Activated CD8-positive, alpha-beta memory T cell treated with anti-CD3 and anti-CD28 coated beads, Interleukin-2, amount 50 U/mL, for 24 hours (primary cell): ENCODE measurements around the gene TRIM56.
"Not testable (repeated sequence)": the region's sequence is repeated elsewhere in the genome, so short reads cannot be mapped to it uniquely, and the experiment has no call there.

Experiments
- DNase-seq: peaks from one replicate; pipeline ENCODE4 v3.0.0-alpha.2; 2020; ENCODE audit errors: extremely low read depth

The TRIM56 gene

GRCh38 chr7:101113836-101114235 lies 28.6 kb downstream of the TRIM56 start:
- DNase-seq, result no peak

DNA sequence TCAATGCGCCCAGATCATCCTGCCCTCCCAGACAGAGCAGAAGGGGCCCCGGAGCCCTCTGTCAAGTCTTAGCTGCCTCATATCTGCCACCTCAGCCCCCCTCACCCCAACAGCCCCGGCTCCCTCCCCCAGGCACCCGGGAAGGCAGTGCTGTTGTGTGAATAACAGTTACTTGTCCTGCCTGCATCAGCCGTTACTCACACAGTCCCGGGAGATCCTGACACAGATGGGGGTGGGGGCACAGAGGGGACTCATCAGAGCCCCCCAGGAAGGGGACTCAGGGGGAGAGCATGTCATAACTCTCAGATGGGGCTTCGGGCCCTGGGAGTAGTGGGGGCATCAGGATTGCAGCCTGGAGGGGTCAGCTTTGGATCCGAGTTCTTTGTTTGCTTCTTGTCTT lies 29.2 kb downstream of the TRIM56 start:
- no peak for DNase-seq

DNA sequence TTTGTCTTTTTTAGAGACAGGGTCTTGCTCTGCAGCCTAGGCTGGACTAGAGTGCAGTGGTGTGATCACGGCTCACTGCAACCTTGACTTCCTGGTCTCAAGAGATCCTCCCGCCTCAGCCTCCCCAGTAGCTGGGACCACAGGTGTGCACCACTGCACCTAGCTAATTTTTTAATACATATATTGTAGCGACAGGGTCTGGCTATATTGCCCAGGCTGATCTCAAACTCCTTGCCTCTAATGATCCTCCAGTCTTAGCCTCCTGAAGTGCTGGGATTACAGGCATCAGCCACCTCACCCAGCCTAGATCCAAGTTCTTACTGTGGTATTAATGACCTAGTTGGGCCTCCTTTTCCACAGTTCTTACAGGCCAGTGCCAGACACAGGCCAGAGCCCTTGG lies 29.9 kb downstream of the TRIM56 start:
- no peak for DNase-seq

- no peak for DNase-seq
Measured at GRCh38 chr7:101116898-101117297, 31.6 kb downstream of the TRIM56 start.

GRCh38 chr7:101118856-101119255 lies 33.6 kb downstream of the TRIM56 start:
- DNase-seq, result no peak

DNA sequence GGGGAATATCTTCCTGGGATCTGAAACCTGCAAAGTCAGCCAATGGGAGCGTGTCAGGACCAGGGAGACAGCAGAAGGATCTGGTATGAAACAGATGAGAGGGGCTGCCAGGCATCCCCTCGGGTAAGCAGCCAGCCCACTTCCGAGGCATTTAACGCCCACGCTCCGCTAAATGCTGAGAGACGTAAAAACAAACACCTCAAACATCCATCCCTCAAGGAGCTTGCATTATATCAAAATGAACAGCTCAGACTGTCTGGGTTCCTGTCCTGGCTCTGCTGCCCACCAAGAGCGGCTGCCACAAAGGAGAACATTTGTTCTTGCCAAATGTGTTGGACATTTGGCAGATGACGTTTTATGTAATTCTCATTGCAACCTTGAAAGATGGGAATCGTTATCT lies 34.6 kb downstream of the TRIM56 start:
- DNase-seq, result no peak

DNA sequence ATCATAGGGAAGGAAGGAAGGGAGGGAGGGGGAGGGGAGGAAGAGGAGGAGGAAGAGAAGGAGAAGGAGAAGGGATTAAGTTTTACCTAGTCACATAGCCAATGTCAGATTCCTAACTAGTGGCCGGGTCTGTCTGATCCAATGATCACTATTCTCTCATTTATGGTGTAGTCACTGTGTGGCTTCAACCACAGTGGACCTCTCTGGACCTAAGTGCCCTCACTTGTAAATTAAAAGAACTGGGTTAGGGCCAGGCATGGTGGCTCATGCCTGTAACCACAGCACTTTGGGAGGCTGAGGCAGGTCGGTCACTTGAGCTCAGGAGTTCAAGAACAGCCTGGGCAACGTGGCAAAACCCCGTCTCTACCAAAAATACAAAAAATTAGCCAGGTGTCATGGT lies 35.0 kb downstream of the TRIM56 start:
- DNase-seq, result no peak

- not testable (repeated sequence) for DNase-seq
Measured at GRCh38 chr7:101121631-101121990, 36.3 kb downstream of the TRIM56 start.

GRCh38 chr7:101121991-101122932 lies 37.0 kb downstream of the TRIM56 start:
- no peak for DNase-seq

DNA sequence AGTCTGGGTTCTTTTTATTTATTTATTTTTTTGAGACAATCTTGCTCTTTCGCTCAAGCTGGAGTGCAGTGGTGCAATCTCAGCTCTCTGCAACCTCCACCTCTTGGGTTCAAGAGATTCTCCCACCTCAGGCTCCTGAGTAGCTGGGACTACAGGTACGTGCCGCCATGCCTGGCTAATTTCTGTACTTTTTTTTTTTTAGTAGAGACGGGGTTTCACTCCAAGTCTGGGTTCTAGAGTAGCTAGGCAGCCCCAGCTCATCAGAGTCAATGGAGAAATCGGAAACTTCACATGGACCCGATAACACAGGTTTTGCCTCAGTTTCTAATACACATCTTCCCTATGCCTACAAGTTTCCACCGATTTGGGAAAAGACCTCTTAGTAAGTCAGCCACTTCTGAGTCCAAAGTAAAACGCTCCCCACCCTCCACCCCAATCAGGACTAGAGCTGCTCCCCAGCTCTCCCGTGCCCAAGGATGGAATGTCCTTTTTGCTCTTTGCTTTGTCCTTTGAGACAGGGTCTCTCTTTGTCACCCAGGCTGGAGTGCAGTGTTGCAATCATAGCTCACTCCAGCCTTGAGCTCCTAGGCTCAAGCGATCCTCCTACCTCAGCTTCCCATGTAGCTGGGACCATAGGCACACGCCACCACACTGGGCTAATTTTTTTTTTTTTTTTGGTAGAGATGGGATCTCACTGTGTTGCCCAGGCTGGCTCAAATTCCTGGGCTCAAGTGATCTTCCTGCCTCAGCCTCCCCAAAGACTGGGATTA lies 37.8 kb downstream of the TRIM56 start:
- no peak for DNase-seq

GRCh38 chr7:101123703-101124068 lies 38.4 kb downstream of the TRIM56 start:
- DNase-seq, result no peak

- no peak for DNase-seq
Measured at GRCh38 chr7:101124376-101125056, 39.2 kb downstream of the TRIM56 start.

GRCh38 chr7:101125989-101126650 lies 40.8 kb downstream of the TRIM56 start:
- DNase-seq, result no peak

DNA sequence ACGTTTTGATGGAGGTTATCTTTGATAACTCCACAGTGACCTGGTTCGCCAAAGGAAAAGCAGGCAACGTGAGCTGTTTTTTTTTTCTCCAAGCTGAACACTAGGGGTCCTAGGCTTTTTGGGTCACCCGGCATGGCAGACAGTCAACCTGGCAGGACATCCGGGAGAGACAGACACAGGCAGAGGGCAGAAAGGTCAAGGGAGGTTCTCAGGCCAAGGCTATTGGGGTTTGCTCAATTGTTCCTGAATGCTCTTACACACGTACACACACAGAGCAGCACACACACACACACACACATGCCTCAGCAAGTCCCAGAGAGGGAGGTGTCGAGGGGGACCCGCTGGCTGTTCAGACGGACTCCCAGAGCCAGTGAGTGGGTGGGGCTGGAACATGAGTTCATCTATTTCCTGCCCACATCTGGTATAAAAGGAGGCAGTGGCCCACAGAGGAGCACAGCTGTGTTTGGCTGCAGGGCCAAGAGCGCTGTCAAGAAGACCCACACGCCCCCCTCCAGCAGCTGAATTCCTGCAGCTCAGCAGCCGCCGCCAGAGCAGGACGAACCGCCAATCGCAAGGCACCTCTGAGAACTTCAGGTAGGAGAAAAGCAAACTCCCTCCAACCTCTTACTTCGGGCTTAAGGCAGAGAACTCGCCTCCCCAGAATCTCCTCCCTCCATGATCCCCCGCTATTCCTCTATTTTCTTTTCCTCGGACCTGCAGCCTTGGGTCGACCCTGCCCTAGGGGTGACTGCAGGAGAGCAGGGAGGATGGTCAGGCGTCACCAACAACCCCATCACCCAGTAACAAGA lies 41.6 kb downstream of the TRIM56 start, which contains the start of gene SERPINE1:
Gene SERPINE1 (plus strand): TSS at position 454 of the 809 bp plus-strand sequence. CDS start 1,290 bp downstream, outside the sequence.
- no peak for DNase-seq

GRCh38 chr7:101127460-101128039 lies 42.3 kb downstream of the TRIM56 start:
- DNase-seq, result no peak

DNA sequence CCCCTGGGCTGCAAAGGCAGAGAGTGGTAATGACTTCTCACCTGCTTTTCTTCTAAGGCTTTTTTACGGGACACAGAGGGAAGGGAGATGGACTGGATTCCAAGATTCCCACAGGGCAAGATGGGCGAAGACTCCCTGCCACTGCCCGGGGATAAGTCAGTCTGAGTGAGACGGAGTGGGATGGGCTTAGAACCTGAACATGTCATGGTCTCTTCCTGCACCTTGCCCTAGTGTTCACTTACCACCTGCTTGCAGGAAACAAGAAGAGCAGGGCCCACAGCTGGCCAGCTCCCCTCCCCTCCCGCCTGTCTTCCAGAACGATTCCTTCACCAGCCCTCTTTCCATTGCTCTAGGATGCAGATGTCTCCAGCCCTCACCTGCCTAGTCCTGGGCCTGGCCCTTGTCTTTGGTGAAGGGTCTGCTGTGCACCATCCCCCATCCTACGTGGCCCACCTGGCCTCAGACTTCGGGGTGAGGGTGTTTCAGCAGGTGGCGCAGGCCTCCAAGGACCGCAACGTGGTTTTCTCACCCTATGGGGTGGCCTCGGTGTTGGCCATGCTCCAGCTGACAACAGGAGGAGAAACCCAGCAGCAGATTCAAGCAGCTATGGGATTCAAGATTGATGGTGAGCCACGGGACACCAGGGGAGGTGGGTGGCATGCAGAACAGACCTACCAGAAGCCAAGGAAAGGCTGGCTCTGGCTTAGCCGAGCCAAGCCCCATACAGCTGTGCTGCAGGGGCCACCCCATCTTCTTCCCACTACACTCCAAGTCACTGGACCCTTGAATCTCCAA lies 43.0 kb downstream of the TRIM56 start:
- no peak for DNase-seq

GRCh38 chr7:101129603-101130117 lies 44.4 kb downstream of the TRIM56 start:
- no peak for DNase-seq

- DNase-seq, result not testable (repeated sequence)
Measured at GRCh38 chr7:101132626-101133600, 47.6 kb downstream of the TRIM56 start.
